GM12874 (cell line): ENCODE measurements around the gene SPATS1.

Experiments used
- CTCF ChIP-seq: IDR thresholded peaks from 2 replicates; pipeline ENCODE4 v1.5.1; 2011; ENCODE audit warnings: low read depth, mild to moderate bottlenecking, control low read depth, low read length, moderate library complexity; ENCODE audit not compliant: insufficient read depth

Gene SPATS1

GRCh38 chr6:44356487-44356886 is 14.0 kb downstream of the SPATS1 start:
- no peak for TF ChIP-seq CTCF

GRCh38 chr6:44359973-44360372 is 17.5 kb downstream of the SPATS1 start:
- no peak for TF ChIP-seq CTCF

- TF ChIP-seq CTCF: no peak
Measured at GRCh38 chr6:44361947-44362346, 19.5 kb downstream of the SPATS1 start.

- TF ChIP-seq CTCF: no peak
Measured at GRCh38 chr6:44363377-44363926, 21.0 kb downstream of the SPATS1 start.

GRCh38 chr6:44366781-44367180 is 24.3 kb downstream of the SPATS1 start:
- no peak for TF ChIP-seq CTCF

- TF ChIP-seq CTCF: no peak
Measured at GRCh38 chr6:44367681-44368080, 25.2 kb downstream of the SPATS1 start.

- TF ChIP-seq CTCF: no peak
Measured at GRCh38 chr6:44373051-44373450, 30.6 kb downstream of the SPATS1 start.

- no peak for TF ChIP-seq CTCF
Measured at GRCh38 chr6:44373787-44374186, 31.3 kb downstream of the SPATS1 start.
